Hepatocyte (in vitro differentiated cells): ENCODE results near the gene TMEM98. TPM values are rescaled to one million over a fixed set of nuclear protein-coding genes. Genes with fewer than 3 reads are reported as not detected.
"Not testable (repeated sequence)": the region's sequence is repeated elsewhere in the genome, so short reads cannot be mapped to it uniquely, and the experiment has no call there.

Source experiments
- DNase-seq: peaks from one replicate; pipeline ENCODE4 v3.0.0-alpha.2; 2016; ENCODE audit warnings: low spot score
- H2AFZ ChIP-seq: fragments of 200-600 bp; sonication (generic); 2 replicates; pipeline ENCODE4 v1.6.0; 2016; ENCODE audit warnings: antibody characterized with exemption, mild to moderate bottlenecking
- H3K27ac ChIP-seq: fragments of 200-600 bp; sonication (generic); 2 replicates; pipeline ENCODE4 v1.5.1; 2016; ENCODE audit warnings: mild to moderate bottlenecking
- H3K27me3 ChIP-seq: fragments of 200-600 bp; sonication (generic); 2 replicates; pipeline ENCODE4 v1.6.1; 2016
- H3K36me3 ChIP-seq: fragments of 200-600 bp; sonication (generic); replicated peaks from 2 replicates; pipeline ENCODE4 v1.5.1; 2016; ENCODE audit warnings: low read depth; ENCODE audit not compliant: insufficient read depth
- H3K4me1 ChIP-seq: fragments of 200-600 bp; sonication (generic); 2 replicates; pipeline ENCODE4 v1.5.1; 2016; ENCODE audit warnings: mild to moderate bottlenecking, moderate library complexity; ENCODE audit not compliant: insufficient read depth
- H3K4me2 ChIP-seq: fragments of 200-600 bp; sonication (generic); 2 replicates; pipeline ENCODE4 v1.6.0; 2016
- H3K4me3 ChIP-seq: fragments of 200-600 bp; sonication (generic); 2 replicates; pipeline ENCODE4 v1.5.1; 2016; ENCODE audit warnings: mild to moderate bottlenecking
- H3K79me2 ChIP-seq: fragments of 200-600 bp; sonication (generic); 2 replicates; pipeline ENCODE4 v1.6.0; 2017; ENCODE audit warnings: mild to moderate bottlenecking
- H3K9me2 ChIP-seq: fragments of 200-600 bp; sonication (generic); replicated peaks from 2 replicates; pipeline ENCODE4 v1.6.0; 2017; ENCODE audit warnings: mild to moderate bottlenecking; ENCODE audit not compliant: insufficient read depth
- H3K9me3 ChIP-seq: fragments of 200-600 bp; sonication (generic); 2 replicates; pipeline ENCODE4 v1.5.1; 2016; ENCODE audit warnings: low read depth, mild to moderate bottlenecking
- H4K20me1 ChIP-seq: fragments of 200-600 bp; sonication (generic); 2 replicates; pipeline ENCODE4 v1.6.0; 2016; ENCODE audit warnings: mild to moderate bottlenecking; ENCODE audit not compliant: insufficient read depth, poor library complexity, severe bottlenecking
- CTCF ChIP-seq: fragments of 200-600 bp; sonication (generic); IDR thresholded peaks from 2 replicates; pipeline ENCODE4 v1.5.1; 2016; ENCODE audit warnings: antibody characterized with exemption, mild to moderate bottlenecking; ENCODE audit not compliant: poor library complexity
- EZH2 ChIP-seq: fragments of 200-600 bp; sonication (generic); IDR thresholded peaks from 2 replicates; pipeline ENCODE4 v1.6.1; 2016; ENCODE audit warnings: antibody characterized with exemption, mild to moderate bottlenecking, borderline replicate concordance
- EZH2phosphoT487 ChIP-seq: fragments of 200-600 bp; sonication (generic); IDR thresholded peaks from one replicate; pipeline ENCODE4 v1.6.1; 2018; ENCODE audit warnings: antibody characterized with exemption, mild to moderate bottlenecking, low read depth, moderate library complexity; ENCODE audit not compliant: unreplicated experiment, severe bottlenecking
- WGBS: methylation state at CpG from one replicate; pipeline ENCODE4 v1.1.6; 2016; ENCODE audit warnings: low lambda C conversion rate; ENCODE audit errors: missing lambda C conversion rate; 5-methylcytosine and 5-hydroxymethylcytosine counted together
- polyA plus RNA-seq: library from polyadenylated mRNA; unstranded; fragments of >200 nt; fragmentation: Nextera tagmentation; extraction: Ambion mirVana; gene quantifications from 2 replicates; pipeline ENCODE4 v1.2.1, GENCODE V29; 2016
- total RNA-seq: library from RNA; depleted of rRNA; stranded (reverse); fragments of >200 nt; gene quantifications from 2 replicates; pipeline ENCODE4 v1.2.3, GENCODE V29; 2014

Gene TMEM98
- total and polyA plus RNA-seq, 2 experiments from 2014 or later: 280 to 406 TPM

GRCh38 chr17:32980230-32980629 lies 52.3 kb downstream of the TMEM98 start:
- H3K27ac ChIP-seq: no peak overlapping the region
- no peak overlapping the region for H3K4me2 ChIP-seq
- whole genome bisulfite sequencing: 75% methylated on average over 2 of the region's 2 CpGs
- TF ChIP-seq EZH2: no peak
- H3K4me1 ChIP-seq: no peaks in the 10 kb centered on the region
- no peaks in the 10 kb centered on the region for H4K20me1 ChIP-seq
- H3K79me2 ChIP-seq: no peaks in the 10 kb centered on the region
- no peaks in the 10 kb centered on the region for H3K27me3 ChIP-seq
- H2AFZ ChIP-seq: no peak overlapping the region
- DNase-seq: no peak
- no peaks in the 10 kb centered on the region for H3K9me3 ChIP-seq
- H3K9me2 ChIP-seq: no peaks in the 10 kb centered on the region
- no peaks in the 10 kb centered on the region for H3K36me3 ChIP-seq
- H3K4me3 ChIP-seq: no peak overlapping the region

DNA sequence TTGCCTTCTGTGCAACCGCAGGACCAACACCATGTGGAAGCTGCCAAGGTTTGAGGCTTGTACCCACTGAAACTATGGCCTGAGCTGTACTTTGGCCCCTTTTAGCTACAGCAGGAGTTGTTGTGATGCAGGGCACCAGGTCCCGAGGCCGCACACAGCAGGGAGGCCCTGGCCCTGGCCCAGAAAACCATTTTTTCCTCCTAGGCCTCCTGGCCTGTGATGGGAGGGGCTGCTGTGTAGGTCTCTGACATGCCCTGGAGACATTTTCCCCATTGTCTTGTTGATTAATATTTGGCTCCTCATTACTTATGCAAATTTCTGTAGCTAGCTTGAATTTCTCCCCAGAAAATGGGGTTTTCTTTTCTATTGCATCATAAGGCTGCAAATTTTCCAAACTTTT lies 53.7 kb downstream of the TMEM98 start:
- H3K9me3 ChIP-seq, H3K4me1 ChIP-seq, DNase-seq, H3K4me3 ChIP-seq, H3K79me2 ChIP-seq, H3K27me3 ChIP-seq, H2AFZ ChIP-seq, H3K4me2 ChIP-seq, H3K9me2 ChIP-seq, H4K20me1 ChIP-seq, H3K36me3 ChIP-seq, H3K27ac ChIP-seq: not testable (repeated sequence)
- 94% methylated on average over 3 of the region's 3 CpGs for WGBS

- Histone ChIP-seq H3K4me3 (no peak overlapping the region), H3K9me2 (no peaks in the 10 kb centered on the region), H3K9me3 (no peaks in the 10 kb centered on the region), H3K4me2 (no peak overlapping the region), H4K20me1 (no peaks in the 10 kb centered on the region), H3K36me3 (no peaks in the 10 kb centered on the region), H2AFZ (no peak overlapping the region), H3K27ac (no peak overlapping the region), H3K4me1 (no peaks in the 10 kb centered on the region), H3K79me2 (no peaks in the 10 kb centered on the region), H3K27me3 (no peaks in the 10 kb centered on the region)
- WGBS: 58% methylated on average over 4 of the region's 4 CpGs
- no peak for DNase-seq
- TF ChIP-seq CTCF (no peak), EZH2phosphoT487 (no peak), EZH2 (no peak)
Measured at GRCh38 chr17:32985050-32985756, 57.2 kb downstream of the TMEM98 start.

DNA sequence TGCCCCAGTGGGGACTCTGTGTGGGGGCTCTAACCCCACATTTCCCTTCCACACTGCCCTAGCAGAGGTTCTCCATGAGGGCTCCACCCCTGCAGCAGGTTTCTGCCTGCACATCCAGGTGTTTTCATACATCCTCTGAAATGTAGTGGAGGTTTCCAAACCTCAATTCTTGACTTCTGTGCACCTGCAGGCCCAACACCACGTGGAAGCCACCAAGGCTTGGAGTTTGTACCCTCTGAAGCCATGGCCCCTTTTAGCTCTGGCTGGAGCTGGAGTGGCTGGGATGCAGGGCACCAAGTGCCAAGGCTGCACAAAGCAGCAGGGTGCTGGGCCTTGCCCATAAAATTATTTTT lies 59.5 kb downstream of the TMEM98 start:
- not testable (repeated sequence) for H3K27ac ChIP-seq, H3K27me3 ChIP-seq, H3K79me2 ChIP-seq, H3K9me2 ChIP-seq, H3K36me3 ChIP-seq, H3K9me3 ChIP-seq, H3K4me2 ChIP-seq, H3K4me1 ChIP-seq, DNase-seq, H2AFZ ChIP-seq, H4K20me1 ChIP-seq, H3K4me3 ChIP-seq
- WGBS: 19% methylated on average over 1 of the region's 1 CpG

GRCh38 chr17:32987868-32988267 lies 59.9 kb downstream of the TMEM98 start:
- not testable (repeated sequence) for H3K79me2 ChIP-seq, H3K4me3 ChIP-seq, H3K4me1 ChIP-seq, H3K36me3 ChIP-seq, H3K4me2 ChIP-seq, H3K9me3 ChIP-seq, H4K20me1 ChIP-seq, H3K9me2 ChIP-seq, H2AFZ ChIP-seq, DNase-seq, H3K27me3 ChIP-seq, H3K27ac ChIP-seq
- 65% methylated on average over 2 of the region's 2 CpGs for WGBS
